HCT116 (cell line): ENCODE measurements around the gene EPHB3. TPM values are rescaled to one million over a fixed set of nuclear protein-coding genes. Genes with fewer than 3 reads are reported as not detected.

Source experiments
- ATAC-seq: fragments of 200-7000 bp; cut with Tn5 transposase; 2 replicates; pipeline ENCODE4 v1.9.1; 2020; ENCODE audit warnings: mild to moderate bottlenecking, moderate library complexity
- BruUV-seq: library from RNA; stranded (reverse); fragments of 400-500 nt; replicated peaks from 2 replicates; lab custom pipeline; 2021; lab: Mats Ljungman, UMichigan
- CTCF ChIA-PET: fragments of 300-600 bp; sonication (Branson Sonifier 250); formaldehyde crosslinking; loops from one replicate; lab custom pipeline; 2021; ENCODE audit warnings: antibody characterized with exemption; lab: Charles Lee
- POLR2A ChIA-PET: fragments of 300-600, 350-600 bp; sonication (Branson Sonifier 250); formaldehyde crosslinking; loops from one replicate; lab custom pipeline; 2021; ENCODE audit warnings: antibody characterized with exemption; lab: Charles Lee
- RAD21 ChIA-PET, 2 experiments: fragments of 300-600 bp; sonication (Branson Sonifier 250); formaldehyde crosslinking; loops; one replicate each; lab custom pipeline; 2023; ENCODE audit warnings: low total read pairs in 2 of 2; ENCODE audit not compliant: uncharacterized antibody in 2 of 2, unreplicated experiment in 2 of 2, low non-redundant PET in 1 of 2; lab: Charles Lee
- DNase-seq: peaks from one replicate; pipeline ENCODE4 v3.0.0-alpha.2; 2010; ENCODE audit warnings: low read depth, low spot score
- H2AFZ ChIP-seq: fragments of 200-600 bp; shearing (Covaris generic), sonication (generic); 2 replicates; pipeline ENCODE4 v1.6.1; 2017; ENCODE audit warnings: low read depth, mixed run types, mixed read lengths, antibody characterized with exemption, low read length; ENCODE audit not compliant: poor library complexity, severe bottlenecking
- H3K27ac ChIP-seq: 2 replicates; pipeline ENCODE4 v1.5.1; 2012; ENCODE audit warnings: low read depth, low read length
- H3K27me3 ChIP-seq: fragments of 200-600 bp; sonication (generic); 2 replicates; pipeline ENCODE4 v1.6.1; 2016; ENCODE audit warnings: mixed run types, low read length, mixed read lengths; ENCODE audit not compliant: insufficient read depth
- H3K36me3 ChIP-seq, 2 experiments: fragments of 200-500 bp in 1 of 2; fragments of 200-600 bp in 1 of 2; sonication (Bioruptor generic) in 1 of 2; sonication (generic) in 1 of 2; 2 replicates each; pipeline versions ENCODE4 v1.5.1 to v1.6.1; 2014 to 2016; ENCODE audit warnings: low read length in 2 of 2, inconsistent platforms in 1 of 2, mixed read lengths in 1 of 2, mixed run types in 1 of 2; ENCODE audit not compliant: insufficient read depth in 2 of 2, control insufficient read depth in 1 of 2
- H3K4me1 ChIP-seq, 2 experiments: fragments of 200-600 bp in 1 of 2; sonication (generic) in 1 of 2; 2 replicates each; pipeline versions ENCODE4 v1.5.1 to v1.6.1; 2012 to 2017; ENCODE audit warnings: low read length in 2 of 2, inconsistent platforms in 1 of 2, mild to moderate bottlenecking in 1 of 2, mixed read lengths in 1 of 2, mixed run types in 1 of 2, moderate library complexity in 1 of 2; ENCODE audit not compliant: insufficient read depth in 2 of 2, control insufficient read depth in 1 of 2
- H3K4me2 ChIP-seq: fragments of 200-600 bp; sonication (generic); 2 replicates; pipeline ENCODE4 v1.6.1; 2017; ENCODE audit warnings: mixed run types, low read length, mixed read lengths
- H3K4me3 ChIP-seq, 2 experiments: fragments of 200-600 bp in 1 of 2; sonication (generic) in 1 of 2; replicated peaks in 1 of 2; 2 replicates each; pipeline ENCODE4 v1.5.1; 2011 to 2016; ENCODE audit warnings: low read length in 2 of 2, control low read depth in 1 of 2, low read depth in 1 of 2, mild to moderate bottlenecking in 1 of 2, mixed read lengths in 1 of 2, mixed run types in 1 of 2
- H3K79me2 ChIP-seq: fragments of 200-600 bp; sonication (generic); 2 replicates; pipeline ENCODE4 v1.6.1; 2017; ENCODE audit warnings: mild to moderate bottlenecking, mixed run types, low read length, moderate library complexity, mixed read lengths; ENCODE audit not compliant: insufficient read depth
- H3K9ac ChIP-seq: fragments of 200-600 bp; sonication (generic); 2 replicates; pipeline ENCODE4 v1.6.1; 2016; ENCODE audit warnings: low read length, mixed read lengths
- H3K9me2 ChIP-seq: fragments of 200-600 bp; sonication (generic), shearing (Covaris generic); 2 replicates; pipeline ENCODE4 v1.6.1; 2017; ENCODE audit warnings: mixed run types, mild to moderate bottlenecking, moderate library complexity; ENCODE audit not compliant: insufficient read depth
- H3K9me3 ChIP-seq, 2 experiments: fragments of 200-500 bp in 1 of 2; fragments of 200-600 bp in 1 of 2; sonication (Bioruptor generic) in 1 of 2; sonication (generic) in 1 of 2; 2 replicates each; pipeline ENCODE4 v1.6.1; 2014 to 2017; ENCODE audit warnings: low read length in 2 of 2, mixed read lengths in 2 of 2, inconsistent platforms in 1 of 2, low read depth in 1 of 2, mild to moderate bottlenecking in 1 of 2, mixed run types in 1 of 2, moderate library complexity in 1 of 2; ENCODE audit not compliant: control insufficient read depth in 1 of 2, insufficient read depth in 1 of 2
- H4K20me1 ChIP-seq: fragments of 200-600 bp; sonication (generic), shearing (Covaris generic); 2 replicates; pipeline ENCODE4 v1.6.1; 2017; ENCODE audit warnings: mixed run types, mild to moderate bottlenecking, moderate library complexity; ENCODE audit not compliant: insufficient read depth
- CEBPB ChIP-seq: IDR thresholded peaks from 2 replicates; pipeline ENCODE4 v1.6.1; 2012; ENCODE audit warnings: low read depth
- CTCF ChIP-seq, 3 experiments: fragments of 200-600 bp in 1 of 3; sonication (generic) in 1 of 3; IDR thresholded peaks in 2 of 3; conservative IDR thresholded peaks in 1 of 3; 2 replicates each; pipeline ENCODE4 v1.5.1; 2012 to 2017; ENCODE audit warnings: low read depth in 2 of 3, low read length in 2 of 3, antibody characterized with exemption in 1 of 3, borderline replicate concordance in 1 of 3, control low read depth in 1 of 3, mild to moderate bottlenecking in 1 of 3, mixed read lengths in 1 of 3, mixed run types in 1 of 3, moderate library complexity in 1 of 3; ENCODE audit not compliant: insufficient read depth in 1 of 3
- EZH2 ChIP-seq: fragments of 200-600 bp; sonication (generic); IDR thresholded peaks from 2 replicates; pipeline ENCODE4 v1.6.1; 2017; ENCODE audit warnings: antibody characterized with exemption, mixed run types
- POLR2AphosphoS5 ChIP-seq: IDR thresholded peaks from 2 replicates; pipeline ENCODE4 v1.6.1; 2011; ENCODE audit warnings: mild to moderate bottlenecking, low read depth, low read length, moderate library complexity
- RAD21 ChIP-seq: IDR thresholded peaks from 2 replicates; pipeline ENCODE4 v1.6.1; 2012; ENCODE audit warnings: low read depth, mild to moderate bottlenecking
- SIN3A ChIP-seq: IDR thresholded peaks from 2 replicates; pipeline ENCODE4 v1.6.1; 2012; ENCODE audit warnings: low read depth
- TCF7L2 ChIP-seq: IDR thresholded peaks from 2 replicates; pipeline ENCODE4 v1.7.0; 2011; ENCODE audit warnings: borderline replicate concordance, inconsistent platforms; ENCODE audit not compliant: insufficient read depth, insufficient read length; ENCODE audit errors: extremely low read depth
- ZBTB33 ChIP-seq: IDR thresholded peaks from 2 replicates; pipeline ENCODE4 v1.6.1; 2011; ENCODE audit warnings: mild to moderate bottlenecking, low read length, moderate library complexity; ENCODE audit not compliant: insufficient replicate concordance; ENCODE audit errors: extremely low read depth
- intact Hi-C: fragments of 100-400 bp; cut with micrococcal nuclease; formaldehyde crosslinking; loops from 2 replicates; pipeline ENCODE4 v1.10.0; 2022
- total RNA-seq: library from RNA; stranded (reverse); gene quantifications from one replicate; pipeline ENCODE4 v1.2.1, GENCODE V29; 2021; ENCODE audit not compliant: unreplicated experiment
- TF ChIP-seq, protein P1 (sequence below): IDR thresholded peaks from 2 replicates; pipeline ENCODE4 v1.6.1; 2012
- TF ChIP-seq, protein P2 (sequence below): IDR thresholded peaks from 2 replicates; pipeline ENCODE4 v1.6.1; 2012

EPHB3 gene
- total RNA-seq, 1 experiment from 2014 or later = 6.5 TPM

DNA sequence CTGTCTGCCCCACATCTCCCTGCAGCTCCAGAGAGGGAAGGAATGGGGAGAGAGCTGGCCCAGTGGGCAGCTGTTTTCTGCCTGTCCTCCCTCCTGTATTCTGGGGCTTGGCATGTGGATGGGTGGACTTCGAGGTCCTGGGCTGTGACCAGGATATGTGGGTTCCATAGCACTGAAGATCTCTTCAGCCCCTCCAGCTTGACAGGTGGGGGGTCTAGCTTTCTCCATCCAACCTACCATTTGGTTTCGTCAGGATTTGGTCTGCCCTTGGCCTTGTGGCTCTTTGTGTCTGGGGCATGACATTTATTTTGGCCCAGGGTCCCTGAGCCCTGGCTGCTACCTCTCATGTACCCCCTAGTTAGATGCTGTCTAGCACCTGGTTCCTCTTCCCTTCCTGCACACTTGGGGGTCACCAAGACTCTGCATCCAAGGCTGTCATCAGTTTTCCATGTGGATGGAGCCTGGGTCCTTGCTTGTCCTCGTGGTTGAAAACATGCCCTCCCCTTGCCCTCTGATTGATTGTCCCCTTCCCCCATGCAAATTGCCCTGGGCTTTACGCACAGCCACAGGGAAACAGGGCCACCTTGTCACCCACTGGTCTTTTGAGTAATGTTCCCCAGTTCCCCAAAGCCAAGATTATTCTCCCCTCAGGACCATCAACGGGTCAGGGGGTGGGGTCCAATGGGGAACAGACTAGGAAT is 3.2 kb downstream of the EPHB3 start:
- Histone ChIP-seq H3K27me3 (no peaks in the 10 kb centered on the region), H2AFZ (no peak overlapping the region), H3K4me1 (peaks cover 37 to 63% of the 10 kb centered on the region in 2 experiments), H3K9me3 (no peaks in the 10 kb centered on the region), H3K4me3 (peak overlapping the region in 1 of 2 experiments; percentile 36; a peak in 1 of 4 replicates), H3K27ac (peak overlapping the region; percentile 75; the same call in 1 of the 2 replicates), H3K9ac (peak overlapping the region; percentile 54; the same call in 1 of the 2 replicates), H3K9me2 (no peaks in the 10 kb centered on the region), H3K36me3 (no peaks in the 10 kb centered on the region), H4K20me1 (no peaks in the 10 kb centered on the region), H3K79me2 (peaks cover 3% of the 10 kb centered on the region; the same call in 1 of the 2 replicates), H3K4me2 (peak overlapping the region; percentile 96)
- POLR2A ChIA-PET = interaction anchor here (1.1 kb wide), 1 partner anchor 193 kb away, joined by 3 read pairs; no protein-coding TSS in a partner anchor
- RAD21 ChIA-PET = no interaction called here
- DNase-seq (no peak), ATAC-seq (no peak)
- intact Hi-C loops = no loop called here
- CTCF ChIA-PET = interaction anchor here (0.7 to 1.5 kb wide), 2 partner anchors 9 to 214 kb away, joined by 3 to 5 read pairs; no protein-coding TSS in a partner anchor
- no TSS peak for BruUV-seq
- TF ChIP-seq POLR2AphosphoS5 (no peak), SIN3A (no peak), RAD21 (no peak), CEBPB (no peak), TCF7L2 (no peak), CTCF (IDR thresholded peaks at IDR 0.05 in 2 of 3, conservative IDR thresholded peaks at IDR 0.05 in 1 of 3; ENCODE audit: borderline replicate concordance in 1 of 3, insufficient read depth in 1 of 3, low read depth in 2 of 3, low read length in 2 of 3) (no peak), EZH2 (no peak), ZBTB33 (no peak)
- TF ChIP-seq, protein P1, sequence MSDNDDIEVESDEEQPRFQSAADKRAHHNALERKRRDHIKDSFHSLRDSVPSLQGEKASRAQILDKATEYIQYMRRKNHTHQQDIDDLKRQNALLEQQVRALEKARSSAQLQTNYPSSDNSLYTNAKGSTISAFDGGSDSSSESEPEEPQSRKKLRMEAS = no peak
- TF ChIP-seq, protein P2, sequence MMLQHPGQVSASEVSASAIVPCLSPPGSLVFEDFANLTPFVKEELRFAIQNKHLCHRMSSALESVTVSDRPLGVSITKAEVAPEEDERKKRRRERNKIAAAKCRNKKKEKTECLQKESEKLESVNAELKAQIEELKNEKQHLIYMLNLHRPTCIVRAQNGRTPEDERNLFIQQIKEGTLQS = no peak
